H9 (cell line): Measurements from ENCODE around the gene KLF13. TPM values are rescaled to one million over a fixed set of nuclear protein-coding genes. Genes with fewer than 3 reads are reported as not detected.

Source experiments
- DNase-seq: peaks from one replicate; pipeline ENCODE4 v3.0.0-alpha.2; 2017
- H2AFZ ChIP-seq: one replicate; pipeline ENCODE4 v1.6.1; 2013; ENCODE audit warnings: mild to moderate bottlenecking, low read length, control low read depth, moderate library complexity
- H2AK5ac ChIP-seq: 2 replicates; pipeline ENCODE4 v1.6.1; 2013; ENCODE audit warnings: low read length, control low read depth, mixed read lengths; ENCODE audit not compliant: insufficient read length
- H2BK120ac ChIP-seq: one replicate; pipeline ENCODE4 v1.6.1; 2013; ENCODE audit warnings: low read depth, mild to moderate bottlenecking, low read length, control low read depth, inconsistent platforms; ENCODE audit not compliant: poor library complexity, severe bottlenecking
- H2BK12ac ChIP-seq: 2 replicates; pipeline ENCODE4 v1.6.1; 2013; ENCODE audit warnings: low read length, control low read depth, mixed read lengths, low read depth; ENCODE audit not compliant: insufficient read length
- H2BK15ac ChIP-seq: 2 replicates; pipeline ENCODE4 v1.6.1; 2013; ENCODE audit warnings: low read depth, low read length, control low read depth
- H2BK20ac ChIP-seq: one replicate; pipeline ENCODE4 v1.6.1; 2013; ENCODE audit warnings: low read depth, mild to moderate bottlenecking, low read length, control low read depth, inconsistent platforms; ENCODE audit not compliant: poor library complexity, severe bottlenecking
- H2BK5ac ChIP-seq: 2 replicates; pipeline ENCODE4 v1.6.1; 2013; ENCODE audit warnings: low read length, control low read depth, mixed read lengths; ENCODE audit not compliant: insufficient read length
- H3K14ac ChIP-seq: 2 replicates; pipeline ENCODE4 v1.6.1; 2013; ENCODE audit warnings: low read length, control low read depth; ENCODE audit not compliant: insufficient read depth
- H3K18ac ChIP-seq: 2 replicates; pipeline ENCODE4 v1.6.1; 2013; ENCODE audit warnings: low read depth, mild to moderate bottlenecking, mixed read lengths, low read length, control low read depth; ENCODE audit not compliant: insufficient read length
- H3K23ac ChIP-seq: 2 replicates; pipeline ENCODE4 v1.6.1; 2013; ENCODE audit warnings: low read length, control low read depth, mixed read lengths, low read depth; ENCODE audit not compliant: insufficient read length
- H3K23me2 ChIP-seq: 2 replicates; pipeline ENCODE4 v1.6.1; 2013; ENCODE audit warnings: low read depth, mild to moderate bottlenecking, mixed read lengths, low read length, control low read depth; ENCODE audit not compliant: insufficient read length, poor library complexity, severe bottlenecking
- H3K27ac ChIP-seq: 2 replicates; pipeline ENCODE4 v1.5.1; 2013; ENCODE audit warnings: low read length, control low read depth, mixed read lengths, low read depth; ENCODE audit not compliant: insufficient read length
- H3K27me3 ChIP-seq: 2 replicates; pipeline ENCODE4 v1.6.1; 2013; ENCODE audit warnings: low read length, control low read depth, inconsistent platforms; ENCODE audit not compliant: insufficient read depth
- H3K4ac ChIP-seq: 2 replicates; pipeline ENCODE4 v1.6.1; 2013; ENCODE audit warnings: low read depth, mild to moderate bottlenecking, control low read depth, inconsistent platforms, low read length, moderate library complexity
- H3K4me1 ChIP-seq: 2 replicates; pipeline ENCODE4 v1.6.1; 2013; ENCODE audit warnings: low read length, control low read depth, inconsistent platforms; ENCODE audit not compliant: insufficient read depth
- H3K4me2 ChIP-seq: 2 replicates; pipeline ENCODE4 v1.6.1; 2013; ENCODE audit warnings: low read length, control low read depth, mixed read lengths; ENCODE audit not compliant: insufficient read length, insufficient read depth
- H3K56ac ChIP-seq: 2 replicates; pipeline ENCODE4 v1.6.1; 2013; ENCODE audit warnings: low read depth, mild to moderate bottlenecking, mixed read lengths, low read length, control low read depth; ENCODE audit not compliant: insufficient read length
- H3K79me1 ChIP-seq: 2 replicates; pipeline ENCODE4 v1.6.1; 2013; ENCODE audit warnings: low read depth, mild to moderate bottlenecking, moderate library complexity, low read length, control low read depth, inconsistent platforms; ENCODE audit not compliant: insufficient read depth, poor library complexity, severe bottlenecking
- H3K79me2 ChIP-seq: 2 replicates; pipeline ENCODE4 v1.6.1; 2013; ENCODE audit warnings: low read length, control low read depth, inconsistent platforms; ENCODE audit not compliant: insufficient read depth
- H3K9ac ChIP-seq: 2 replicates; pipeline ENCODE4 v1.6.1; 2013; ENCODE audit warnings: low read length, control low read depth, mixed read lengths; ENCODE audit not compliant: insufficient read length; ENCODE audit errors: extremely low read depth
- H3K9me3 ChIP-seq: one replicate; pipeline ENCODE4 v1.6.1; 2013; ENCODE audit warnings: low read depth, low read length, inconsistent platforms; ENCODE audit not compliant: control insufficient read depth
- H3T11ph ChIP-seq: one replicate; pipeline ENCODE4 v1.6.1; 2013; ENCODE audit warnings: mild to moderate bottlenecking, low read length, control low read depth, inconsistent platforms
- H4K20me1 ChIP-seq: one replicate; pipeline ENCODE4 v1.6.1; 2013; ENCODE audit not compliant: control insufficient read depth, insufficient read length, insufficient read depth
- H4K5ac ChIP-seq: 2 replicates; pipeline ENCODE4 v1.6.1; 2013; ENCODE audit warnings: low read depth, mild to moderate bottlenecking, mixed read lengths, low read length, control low read depth; ENCODE audit not compliant: insufficient read length
- H4K8ac ChIP-seq: replicated peaks from 2 replicates; pipeline ENCODE4 v1.6.1; 2013; ENCODE audit warnings: low read length, control low read depth, mixed read lengths, low read depth; ENCODE audit not compliant: insufficient read length
- H4K91ac ChIP-seq: 2 replicates; pipeline ENCODE4 v1.6.1; 2013; ENCODE audit warnings: low read depth, mild to moderate bottlenecking, moderate library complexity, mixed read lengths, low read length, control low read depth; ENCODE audit not compliant: insufficient read length
- H3K27ac Mint-ChIP-seq, 3 experiments: 2 replicates in 2 of 3; 3 replicates in 1 of 3; pipeline ENCODE4 v1.8.0; 2020 to 2021; ENCODE audit warnings: mixed read lengths in 3 of 3, mild to moderate bottlenecking in 1 of 3, moderate library complexity in 1 of 3
- H3K27me3 Mint-ChIP-seq: 2 replicates; pipeline ENCODE4 v1.8.0; 2021; ENCODE audit warnings: low read depth, mild to moderate bottlenecking, moderate library complexity, mixed read lengths
- H3K36me3 Mint-ChIP-seq, 3 experiments: 2 replicates in 2 of 3; 3 replicates in 1 of 3; pipeline ENCODE4 v1.8.0; 2020 to 2021; ENCODE audit warnings: low read depth in 3 of 3, mixed read lengths in 3 of 3; ENCODE audit not compliant: insufficient read depth in 1 of 3
- H3K4me1 Mint-ChIP-seq, 2 experiments: 2 replicates each; pipeline ENCODE4 v1.8.0; 2020; ENCODE audit warnings: mixed read lengths in 2 of 2
- H3K4me3 Mint-ChIP-seq, 2 experiments: 2 replicates in 1 of 2; 3 replicates in 1 of 2; pipeline ENCODE4 v1.8.0; 2020 to 2021; ENCODE audit warnings: mild to moderate bottlenecking in 2 of 2, mixed read lengths in 2 of 2, moderate library complexity in 1 of 2
- H3K9me3 Mint-ChIP-seq, 2 experiments: 2 replicates in 1 of 2; 3 replicates in 1 of 2; pipeline ENCODE4 v1.8.0; 2020; ENCODE audit warnings: mild to moderate bottlenecking in 2 of 2, mixed read lengths in 2 of 2, moderate library complexity in 1 of 2
- CTCF ChIP-seq: fragments of 200-600 bp; sonication (generic); conservative IDR thresholded peaks from 3 replicates; pipeline ENCODE4 v1.8.0; 2021; ENCODE audit warnings: antibody characterized with exemption, mild to moderate bottlenecking
- WGBS: extraction: QIAGEN DNeasy Blood & Tissue Kit; methylation state at CpG from one replicate; pipeline ENCODE4 v1.1.7; 2013; ENCODE audit warnings: missing lambda C conversion rate, low lambda C conversion rate, mixed read lengths; ENCODE audit not compliant: insufficient read length; ENCODE audit errors: extremely low coverage; 5-methylcytosine and 5-hydroxymethylcytosine counted together
- total RNA-seq: library from RNA; stranded (reverse); gene quantifications from 2 replicates; pipeline ENCODE4 v1.2.1, GENCODE V29; 2021

The KLF13 gene
- total RNA-seq, 1 experiment from 2014 or later = 33.4 TPM

GRCh38 chr15:31296219-31296645 is 30.4 kb upstream of the KLF13 start:
- Mint-ChIP-seq H3K36me3 (no peaks in the 10 kb centered on the region), H3K27me3 (peaks cover 10% of the 10 kb centered on the region)
- no peak for TF ChIP-seq CTCF

More at GRCh38 chr15:31296219-31296645, 30.4 kb upstream of the KLF13 start:
- no peak overlapping the region for H4K5ac ChIP-seq
- no peak overlapping the region for H3K9ac ChIP-seq
- no peak overlapping the region for H3K27ac ChIP-seq
- peaks cover 37 to 41% of the 10 kb centered on the region in 2 experiments for H3K4me1 Mint-ChIP-seq
- no peak overlapping the region for H3K23ac ChIP-seq
- H3K14ac ChIP-seq = no peak overlapping the region
- H3K27me3 ChIP-seq = no peaks in the 10 kb centered on the region
- no peak overlapping the region for H4K8ac ChIP-seq
- no peaks in the 10 kb centered on the region for H3K79me1 ChIP-seq
- H3K56ac ChIP-seq = no peak overlapping the region
- WGBS = no CpG with 5 or more reads among the region's 3 CpGs
- H4K20me1 ChIP-seq = no peaks in the 10 kb centered on the region
- H3K4me3 Mint-ChIP-seq = no peak overlapping the region
- H3K4ac ChIP-seq = no peak overlapping the region
- H3K27ac Mint-ChIP-seq = no peak overlapping the region; a peak in 1 of 7 replicates
- no peak overlapping the region for H2AFZ ChIP-seq
- no peak overlapping the region for H4K91ac ChIP-seq
- H3K9me3 ChIP-seq = no peaks in the 10 kb centered on the region
- DNase-seq = no peak
- no peak overlapping the region for H3K18ac ChIP-seq
- no peaks in the 10 kb centered on the region for H3K23me2 ChIP-seq
- H2BK15ac ChIP-seq = no peak overlapping the region
- H3K79me2 ChIP-seq = no peaks in the 10 kb centered on the region
- H2BK120ac ChIP-seq = no peak overlapping the region
- H2BK5ac ChIP-seq = no peak overlapping the region
- H2BK12ac ChIP-seq = no peak overlapping the region
- no peaks in the 10 kb centered on the region for H3K9me3 Mint-ChIP-seq
- no peak overlapping the region for H2BK20ac ChIP-seq
- H2AK5ac ChIP-seq = no peak overlapping the region
- H3T11ph ChIP-seq = no peak overlapping the region
- H3K4me2 ChIP-seq = no peak overlapping the region
- H3K4me1 ChIP-seq = no peaks in the 10 kb centered on the region
